ENCODE data around the gene HTR2C. TPM values are rescaled to one million over a fixed set of nuclear protein-coding genes. Genes with fewer than 3 reads are reported as not detected.

Gene HTR2C
- total and polyA plus RNA-seq, 7 donors: not detected

- H3K36me3 ChIP-seq (ENCODE audit: insufficient read depth in 1 of 2, low read depth in 1 of 2): no peaks in the 10 kb centered on the region
- no peak for TF ChIP-seq CTCF (IDR thresholded peaks at IDR 0.05)
- H3K27ac ChIP-seq: no peak overlapping the region
- no peak overlapping the region for H3K4me3 ChIP-seq
- no peaks in the 10 kb centered on the region for H3K4me1 ChIP-seq
- intact Hi-C loops (cut with DNase I): no loop called here
- no peaks in the 10 kb centered on the region for H3K9me3 ChIP-seq
- DNase-seq (no peak), ATAC-seq (no peak)
- H3K27me3 ChIP-seq (ENCODE audit: insufficient read depth in 3 of 3, low read length in 2 of 3): no peaks in the 10 kb centered on the region
- WGBS, 3 donors: 56 to 81% (median 78%) methylated on average over 1 of the region's 1 CpG
Measured at GRCh38 chrX:114766541-114766940, 182.7 kb downstream of the HTR2C start.

- Histone ChIP-seq H3K36me3 (ENCODE audit: insufficient read depth in 1 of 2, low read depth in 1 of 2) (no peaks in the 10 kb centered on the region), H3K9me3 (no peaks in the 10 kb centered on the region), H3K4me1 (no peaks in the 10 kb centered on the region), H3K4me3 (no peak overlapping the region), H3K27ac (no peak overlapping the region), H3K27me3 (ENCODE audit: insufficient read depth in 3 of 3, low read length in 2 of 3) (peaks cover 0 to 7% (median 0%) of the 10 kb centered on the region in 3 donors)
- TF ChIP-seq CTCF (IDR thresholded peaks at IDR 0.05): no peak
- intact Hi-C loops (cut with DNase I): no loop called here
- no peak for ATAC-seq
- WGBS, 3 donors: 39 to 64% (median 56%) methylated on average over 1 of the region's 1 CpG
- no peak for DNase-seq
Measured at GRCh38 chrX:114774691-114775090, 190.8 kb downstream of the HTR2C start.

GRCh38 chrX:114782925-114783324, 199.0 kb downstream of the HTR2C start:
- no peak for ATAC-seq
- intact Hi-C loops (cut with DNase I): no loop called here
- Histone ChIP-seq H3K27me3 (ENCODE audit: insufficient read depth in 3 of 3, low read length in 2 of 3) (no peaks in the 10 kb centered on the region), H3K4me3 (no peak overlapping the region), H3K9me3 (peaks cover 19% of the 10 kb centered on the region), H3K27ac (no peak overlapping the region), H3K4me1 (no peaks in the 10 kb centered on the region), H3K36me3 (ENCODE audit: insufficient read depth in 1 of 2, low read depth in 1 of 2) (no peaks in the 10 kb centered on the region)
- TF ChIP-seq CTCF (IDR thresholded peaks at IDR 0.05): no peak
- WGBS, 3 donors: 30 to 60% (median 39%) methylated on average over 1 of the region's 1 CpG
- DNase-seq: no peak

GRCh38 chrX:114787061-114787460, 203.2 kb downstream of the HTR2C start:
- ATAC-seq (no peak), DNase-seq (no peak)
- no peak for TF ChIP-seq CTCF (IDR thresholded peaks at IDR 0.05)
- Histone ChIP-seq H3K4me1 (no peaks in the 10 kb centered on the region), H3K27ac (no peak overlapping the region), H3K4me3 (no peak overlapping the region), H3K36me3 (ENCODE audit: insufficient read depth in 1 of 2, low read depth in 1 of 2) (no peaks in the 10 kb centered on the region), H3K9me3 (peaks cover 19% of the 10 kb centered on the region), H3K27me3 (ENCODE audit: insufficient read depth in 3 of 3, low read length in 2 of 3) (no peaks in the 10 kb centered on the region)
- 44 to 60% (median 48%) methylated on average over 3 of the region's 3 CpGs for WGBS, 3 donors
- intact Hi-C loops (cut with DNase I): no loop called here

GRCh38 chrX:114797494-114797893, 213.6 kb downstream of the HTR2C start:
- Histone ChIP-seq H3K4me3 (no peak overlapping the region), H3K4me1 (no peaks in the 10 kb centered on the region), H3K36me3 (ENCODE audit: insufficient read depth in 1 of 2, low read depth in 1 of 2) (no peaks in the 10 kb centered on the region), H3K27ac (no peak overlapping the region), H3K27me3 (ENCODE audit: insufficient read depth in 3 of 3, low read length in 2 of 3) (no peaks in the 10 kb centered on the region), H3K9me3 (peaks cover 4% of the 10 kb centered on the region)
- ATAC-seq (no peak), DNase-seq (no peak)
- intact Hi-C loops (cut with DNase I): no loop called here
- no peak for TF ChIP-seq CTCF (IDR thresholded peaks at IDR 0.05)
- WGBS, 3 donors: 49 to 75% (median 51%) methylated on average over 1 of the region's 1 CpG
